Effector memory CD4-positive, alpha-beta T cell (primary cell): ENCODE data around the gene DYSF.

Experiments used
- DNase-seq, 3 donors: peaks; one replicate each; pipeline ENCODE4 v3.0.0-alpha.2; 2020
- H3K27ac ChIP-seq: 2 replicates; pipeline ENCODE4 v1.7.0; 2013; ENCODE audit warnings: mild to moderate bottlenecking, low read length, moderate library complexity; ENCODE audit not compliant: insufficient read depth, poor library complexity, severe bottlenecking
- H3K27me3 ChIP-seq: replicated peaks from 2 replicates; pipeline ENCODE4 v1.7.0; 2013; ENCODE audit warnings: mild to moderate bottlenecking, low read length; ENCODE audit not compliant: insufficient read depth, control insufficient read depth, poor library complexity, severe bottlenecking
- H3K36me3 ChIP-seq: 2 replicates; pipeline ENCODE4 v1.7.0; 2013; ENCODE audit warnings: mild to moderate bottlenecking, low read length, moderate library complexity; ENCODE audit not compliant: control insufficient read depth, insufficient read depth
- H3K4me1 ChIP-seq: 2 replicates; pipeline ENCODE4 v1.7.0; 2013; ENCODE audit warnings: low read length, mild to moderate bottlenecking; ENCODE audit not compliant: control insufficient read depth, insufficient read depth, poor library complexity, severe bottlenecking
- H3K4me3 ChIP-seq: 2 replicates; pipeline ENCODE4 v1.7.0; 2013; ENCODE audit warnings: low read length, low read depth, mild to moderate bottlenecking; ENCODE audit not compliant: insufficient read depth, poor library complexity, severe bottlenecking
- H3K9me3 ChIP-seq: 2 replicates; pipeline ENCODE4 v1.7.0; 2013; ENCODE audit warnings: mild to moderate bottlenecking, low read length, moderate library complexity; ENCODE audit not compliant: control insufficient read depth

Gene DYSF

DNA sequence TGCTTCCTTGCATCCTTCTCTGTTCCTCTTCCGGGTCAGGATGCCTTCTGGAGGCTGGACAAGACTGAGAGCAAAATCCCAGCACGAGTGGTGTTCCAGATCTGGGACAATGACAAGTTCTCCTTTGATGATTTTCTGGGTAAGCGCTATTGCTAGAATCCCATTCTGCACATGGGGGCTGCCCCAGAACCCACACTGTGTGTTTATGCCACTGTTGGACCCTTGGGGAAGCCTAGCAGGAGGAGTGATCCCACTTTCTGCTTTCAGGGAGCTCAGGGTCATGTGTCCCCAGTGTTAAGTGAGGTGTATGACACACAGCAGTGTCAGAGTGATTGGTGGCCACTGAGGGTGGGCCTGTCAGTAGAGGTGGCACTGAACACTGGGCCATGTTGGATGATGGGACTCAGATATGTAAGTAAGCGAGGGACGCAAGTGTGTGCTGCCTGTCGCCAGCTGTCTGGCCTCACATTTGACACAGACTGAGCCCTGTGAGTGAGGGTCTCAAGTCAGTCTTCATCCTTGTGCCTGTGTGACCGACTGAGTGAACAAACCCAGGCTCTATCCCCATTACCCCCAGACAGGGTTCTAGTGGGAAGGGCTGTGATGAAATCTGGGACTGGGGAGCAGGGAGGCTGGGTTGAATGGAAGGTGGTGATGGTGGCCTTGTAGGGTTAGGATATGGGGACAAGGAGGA lies 220.9 kb downstream of the DYSF start:
- no peaks in the 10 kb centered on the region for H3K4me1 ChIP-seq
- H3K9me3 ChIP-seq = no peaks in the 10 kb centered on the region
- H3K4me3 ChIP-seq = no peak overlapping the region
- no peaks in the 10 kb centered on the region for H3K36me3 ChIP-seq
- no peaks in the 10 kb centered on the region for H3K27me3 ChIP-seq
- no peak overlapping the region for H3K27ac ChIP-seq
- no peak for DNase-seq

- Histone ChIP-seq H3K9me3 (no peaks in the 10 kb centered on the region), H3K36me3 (no peaks in the 10 kb centered on the region), H3K27ac (no peak overlapping the region), H3K4me1 (no peaks in the 10 kb centered on the region), H3K27me3 (no peaks in the 10 kb centered on the region), H3K4me3 (no peak overlapping the region)
- DNase-seq = no peak
These were observed 221.9 kb downstream of the DYSF start for GRCh38 chr2:71675296-71675695.

- Histone ChIP-seq H3K27me3 (no peaks in the 10 kb centered on the region), H3K27ac (no peak overlapping the region), H3K4me1 (no peaks in the 10 kb centered on the region), H3K9me3 (no peaks in the 10 kb centered on the region), H3K36me3 (no peaks in the 10 kb centered on the region), H3K4me3 (no peak overlapping the region)
- DNase-seq = no peak
These were observed 225.5 kb downstream of the DYSF start for GRCh38 chr2:71678874-71679273.

- Histone ChIP-seq H3K27me3 (no peaks in the 10 kb centered on the region), H3K4me3 (no peak overlapping the region), H3K27ac (no peak overlapping the region), H3K9me3 (no peaks in the 10 kb centered on the region), H3K36me3 (no peaks in the 10 kb centered on the region), H3K4me1 (no peaks in the 10 kb centered on the region)
- DNase-seq = no peak
These were observed 226.1 kb downstream of the DYSF start for GRCh38 chr2:71679491-71679890.

GRCh38 chr2:71680925-71681324 lies 227.6 kb downstream of the DYSF start:
- no peak for DNase-seq
- Histone ChIP-seq H3K27ac (no peak overlapping the region), H3K4me1 (no peaks in the 10 kb centered on the region), H3K27me3 (no peaks in the 10 kb centered on the region), H3K4me3 (no peak overlapping the region), H3K36me3 (no peaks in the 10 kb centered on the region), H3K9me3 (no peaks in the 10 kb centered on the region)

DNA sequence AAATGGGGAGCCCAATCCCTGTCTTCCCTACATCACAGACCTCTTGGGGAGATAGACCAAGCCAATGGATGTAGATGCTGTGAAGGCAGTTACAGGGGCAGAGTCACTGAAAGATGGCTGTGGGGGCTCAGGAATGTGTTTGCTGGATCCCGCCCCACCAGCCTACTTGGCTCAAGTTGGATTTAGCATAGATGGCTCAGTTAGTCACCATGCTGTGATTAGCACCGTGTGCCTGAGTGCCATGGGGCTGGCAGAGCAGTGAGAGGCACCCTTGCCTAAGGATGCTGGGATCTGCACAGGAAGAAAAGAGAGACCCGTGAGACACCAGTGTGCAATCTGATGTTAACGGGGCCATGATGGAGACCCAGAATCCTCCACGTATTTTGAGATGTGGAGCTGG lies 228.3 kb downstream of the DYSF start:
- no peaks in the 10 kb centered on the region for H3K4me1 ChIP-seq
- no peaks in the 10 kb centered on the region for H3K9me3 ChIP-seq
- DNase-seq = no peak
- no peaks in the 10 kb centered on the region for H3K27me3 ChIP-seq
- H3K27ac ChIP-seq = no peak overlapping the region
- no peak overlapping the region for H3K4me3 ChIP-seq
- no peaks in the 10 kb centered on the region for H3K36me3 ChIP-seq

- DNase-seq = no peak
- no peaks in the 10 kb centered on the region for H3K27me3 ChIP-seq
- no peak overlapping the region for H3K4me3 ChIP-seq
- no peaks in the 10 kb centered on the region for H3K36me3 ChIP-seq
- no peaks in the 10 kb centered on the region for H3K4me1 ChIP-seq
- no peaks in the 10 kb centered on the region for H3K9me3 ChIP-seq
- no peak overlapping the region for H3K27ac ChIP-seq
These were observed 229.0 kb downstream of the DYSF start for GRCh38 chr2:71682341-71682740.

DNA sequence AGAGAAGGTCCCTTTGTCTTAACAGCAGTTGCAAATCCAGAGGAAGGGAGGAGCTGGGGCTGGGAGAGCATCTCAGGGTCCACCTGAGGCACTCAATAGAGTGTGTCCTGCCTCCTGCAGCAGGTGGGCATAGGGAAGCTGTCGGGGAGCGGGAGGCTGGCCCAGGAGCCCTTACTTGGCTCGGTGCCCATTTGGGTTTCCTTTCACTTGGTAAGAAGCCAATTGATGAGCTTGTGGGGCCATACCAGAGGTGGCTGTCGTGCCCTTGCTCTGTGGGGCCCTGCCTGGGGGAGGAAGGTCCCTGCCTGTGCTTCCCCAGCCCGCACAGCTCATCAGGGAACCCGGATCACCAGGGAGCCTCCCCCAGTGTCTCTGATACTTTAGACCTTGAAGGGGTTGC lies 229.7 kb downstream of the DYSF start:
- DNase-seq = no peak
- Histone ChIP-seq H3K27me3 (no peaks in the 10 kb centered on the region), H3K4me1 (no peaks in the 10 kb centered on the region), H3K36me3 (no peaks in the 10 kb centered on the region), H3K4me3 (no peak overlapping the region), H3K9me3 (no peaks in the 10 kb centered on the region), H3K27ac (no peak overlapping the region)

GRCh38 chr2:71683666-71684065 lies 230.3 kb downstream of the DYSF start:
- Histone ChIP-seq H3K27ac (no peak overlapping the region), H3K4me3 (no peak overlapping the region), H3K36me3 (no peaks in the 10 kb centered on the region), H3K27me3 (no peaks in the 10 kb centered on the region), H3K9me3 (no peaks in the 10 kb centered on the region), H3K4me1 (no peaks in the 10 kb centered on the region)
- no peak for DNase-seq

GRCh38 chr2:71684226-71685072 lies 231.1 kb downstream of the DYSF start:
- Histone ChIP-seq H3K27me3 (no peaks in the 10 kb centered on the region), H3K4me1 (no peaks in the 10 kb centered on the region), H3K27ac (no peak overlapping the region), H3K9me3 (no peaks in the 10 kb centered on the region), H3K4me3 (no peak overlapping the region), H3K36me3 (no peaks in the 10 kb centered on the region)
- DNase-seq = no peak
